Activated gamma-delta T cell (primary cell): Measurements from ENCODE around the gene DHRS13.
A peak's percentile ranks its signal among the peaks of the same experiment; 100 is the strongest.

Source experiments
- DNase-seq: peaks from one replicate; lab custom pipeline; 2025; lab: John Stamatoyannopoulos, UW
- total RNA-seq, 2 donors: gene quantifications; one replicate each; lab custom pipeline; 2026; lab: John Stamatoyannopoulos, UW

DHRS13 gene
- total RNA-seq: 26.1 to 33.4 reads per million in 2 donors

GRCh38 chr17:28902819-28903545 is at the start of gene DHRS13:
DHRS13 (minus strand) TSS chr17:28903079; CDS start chr17:28902944, 135 bp downstream.
- DNase-seq: peak; percentile 94

GRCh38 chr17:28951991-28952975 is 49.4 kb upstream of the DHRS13 start:
- DNase-seq: peak; percentile 60

DNA sequence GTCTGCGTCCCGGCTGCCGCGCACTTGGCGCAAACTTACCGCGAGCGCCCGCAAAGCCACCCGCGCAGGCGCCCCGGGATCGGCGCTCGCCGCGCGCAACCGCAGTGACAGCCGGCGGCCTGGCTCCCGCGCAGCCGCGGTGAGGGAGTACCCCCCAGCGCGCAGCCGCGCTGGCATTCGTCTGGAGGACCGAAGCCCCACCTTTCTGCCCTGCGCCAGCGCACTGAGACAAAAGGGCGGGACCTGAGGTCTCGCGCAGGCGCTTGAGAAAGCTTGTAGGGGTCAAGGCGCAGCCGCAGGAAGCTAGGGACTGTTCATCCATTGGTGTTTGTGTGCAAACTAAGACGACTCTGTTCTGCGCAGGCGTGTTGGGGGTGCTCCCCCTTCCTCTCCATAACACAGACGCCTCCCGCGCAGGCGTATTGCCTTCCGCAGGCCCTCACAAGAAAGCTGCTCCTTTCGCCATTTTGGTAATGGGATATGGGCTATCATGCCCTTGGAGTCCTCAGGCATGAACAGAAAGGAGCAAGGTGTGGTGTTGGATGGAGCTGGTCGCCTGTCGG is 48.6 kb upstream of the DHRS13 start, which contains the start of gene PHF12:
Gene PHF12 (minus strand): TSS at position 91 of the 563 bp plus-strand sequence. CDS start 558 bp downstream, outside the sequence.
- DNase-seq: peak; percentile 97

GRCh38 chr17:28950752-28951427 is 48.0 kb upstream of the DHRS13 start:
- DNase-seq: no peak

DNA sequence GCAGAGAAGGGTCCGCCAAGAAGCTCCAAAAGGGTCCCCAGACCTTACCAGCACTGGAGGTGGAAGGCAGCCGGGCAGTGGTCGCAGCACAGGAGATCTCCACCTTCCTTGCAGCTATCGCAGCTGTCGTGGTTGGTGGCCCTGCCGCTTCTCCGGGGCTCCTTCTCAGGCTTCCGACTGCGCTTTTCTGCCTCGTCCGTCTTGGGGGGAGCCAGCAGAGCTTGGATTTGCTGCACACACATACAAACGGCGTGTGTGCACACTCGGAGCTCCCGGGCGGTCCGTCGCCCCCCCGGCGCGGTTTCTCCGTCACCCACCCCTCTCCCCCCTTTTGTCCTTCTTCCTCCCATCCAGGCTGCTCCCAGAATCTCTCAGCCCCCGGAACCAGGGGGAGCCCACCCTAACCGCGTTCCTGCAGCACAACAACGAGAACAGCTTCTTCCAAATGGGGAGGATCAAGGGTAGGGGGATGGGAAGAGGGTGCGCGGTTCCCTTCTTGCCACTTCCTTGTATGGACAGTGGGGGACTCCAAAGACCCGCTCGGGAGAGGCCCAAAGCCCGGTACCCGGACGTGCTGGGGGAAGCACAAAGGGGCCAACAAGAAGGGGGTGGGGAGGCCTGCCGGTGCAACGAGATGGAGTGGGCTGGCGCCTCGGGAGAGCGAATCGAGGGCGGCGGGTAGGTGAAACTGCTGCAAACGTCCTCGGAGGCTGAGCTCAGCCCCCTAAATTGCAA is 47.3 kb upstream of the DHRS13 start:
- DNase-seq: peak; percentile 31

DNA sequence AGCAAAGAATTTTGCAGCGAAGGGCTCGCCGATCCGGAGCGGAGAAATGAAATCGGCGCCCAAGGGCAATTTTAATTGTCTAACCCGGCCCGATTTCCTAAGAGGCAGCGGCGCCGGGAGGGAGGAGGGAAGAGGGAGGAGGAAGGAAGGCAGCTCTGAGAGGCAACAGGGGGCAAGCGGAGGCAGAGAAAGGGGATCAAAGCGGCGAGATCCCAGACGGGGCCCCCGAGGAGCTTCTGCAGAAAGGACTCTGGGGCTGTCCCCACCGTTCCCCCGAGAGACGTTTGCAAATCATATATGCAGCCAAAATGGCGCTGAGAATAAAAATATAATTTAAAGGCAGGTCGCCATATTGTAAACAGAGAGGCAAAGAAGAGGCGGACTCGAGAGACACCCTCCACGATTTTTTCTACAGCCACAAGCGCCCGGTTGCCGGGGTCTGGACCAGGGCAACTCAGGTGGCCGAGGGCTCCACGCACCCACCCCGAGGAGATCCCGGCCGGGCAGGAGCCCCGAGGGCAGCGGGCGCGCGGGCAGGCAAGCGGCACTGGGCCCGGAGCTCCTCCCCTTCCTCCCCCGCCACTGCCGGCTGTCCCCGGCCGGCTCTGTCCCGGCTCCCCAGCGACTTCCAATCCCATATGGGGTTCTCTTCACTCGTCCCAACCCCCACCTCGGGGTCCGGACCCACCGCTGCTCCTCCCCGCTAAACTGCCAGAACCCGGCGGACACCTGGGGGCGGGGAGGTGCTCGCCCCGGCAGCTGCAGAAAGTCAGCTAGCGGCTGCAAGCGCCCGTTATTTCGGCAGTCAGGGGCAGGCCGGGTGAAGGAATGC is 46.5 kb upstream of the DHRS13 start:
- DNase-seq: peak; percentile 27

- no peak for DNase-seq
Measured at GRCh38 chr17:28948873-28949184, 46.0 kb upstream of the DHRS13 start.

DNA sequence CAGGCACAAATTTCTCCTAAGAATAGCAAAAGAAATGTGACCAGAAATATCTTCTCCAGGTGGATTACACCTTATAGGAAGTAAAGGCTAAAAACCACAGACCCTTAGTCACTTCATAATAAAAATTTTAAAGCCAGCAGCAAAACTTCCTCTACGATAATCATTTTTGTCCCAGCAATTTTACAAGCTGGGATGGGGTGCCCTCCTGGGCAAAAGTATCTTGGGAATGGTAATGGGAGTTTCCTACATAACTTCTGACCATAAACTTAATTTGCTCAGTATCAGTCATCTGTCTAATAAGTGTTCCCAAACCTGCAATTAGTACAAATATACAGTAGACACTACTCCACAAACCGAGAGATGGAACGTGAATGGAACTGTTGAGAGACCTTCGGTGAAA is 45.5 kb upstream of the DHRS13 start:
- DNase-seq: no peak

GRCh38 chr17:28947639-28948038 is 44.8 kb upstream of the DHRS13 start:
- DNase-seq: no peak

DNA sequence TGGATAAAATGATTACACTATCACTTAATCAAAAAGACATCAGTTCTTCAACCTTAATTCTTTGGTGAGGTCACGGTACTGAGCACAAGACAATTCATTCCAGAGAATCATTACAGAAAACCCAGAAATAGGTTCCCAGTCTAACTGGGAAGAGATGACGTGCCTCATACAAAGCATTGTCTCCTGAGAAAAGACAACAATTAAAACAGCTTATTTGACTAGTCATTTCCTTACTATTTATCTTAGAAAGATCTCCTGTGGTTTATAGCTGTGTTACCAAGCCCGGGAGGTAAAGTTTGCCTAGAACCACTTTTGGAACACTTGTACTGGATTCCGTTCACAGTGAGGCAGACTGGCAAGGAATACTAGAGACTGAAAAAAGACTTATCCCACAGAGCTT is 43.4 kb upstream of the DHRS13 start:
- no peak for DNase-seq

DNA sequence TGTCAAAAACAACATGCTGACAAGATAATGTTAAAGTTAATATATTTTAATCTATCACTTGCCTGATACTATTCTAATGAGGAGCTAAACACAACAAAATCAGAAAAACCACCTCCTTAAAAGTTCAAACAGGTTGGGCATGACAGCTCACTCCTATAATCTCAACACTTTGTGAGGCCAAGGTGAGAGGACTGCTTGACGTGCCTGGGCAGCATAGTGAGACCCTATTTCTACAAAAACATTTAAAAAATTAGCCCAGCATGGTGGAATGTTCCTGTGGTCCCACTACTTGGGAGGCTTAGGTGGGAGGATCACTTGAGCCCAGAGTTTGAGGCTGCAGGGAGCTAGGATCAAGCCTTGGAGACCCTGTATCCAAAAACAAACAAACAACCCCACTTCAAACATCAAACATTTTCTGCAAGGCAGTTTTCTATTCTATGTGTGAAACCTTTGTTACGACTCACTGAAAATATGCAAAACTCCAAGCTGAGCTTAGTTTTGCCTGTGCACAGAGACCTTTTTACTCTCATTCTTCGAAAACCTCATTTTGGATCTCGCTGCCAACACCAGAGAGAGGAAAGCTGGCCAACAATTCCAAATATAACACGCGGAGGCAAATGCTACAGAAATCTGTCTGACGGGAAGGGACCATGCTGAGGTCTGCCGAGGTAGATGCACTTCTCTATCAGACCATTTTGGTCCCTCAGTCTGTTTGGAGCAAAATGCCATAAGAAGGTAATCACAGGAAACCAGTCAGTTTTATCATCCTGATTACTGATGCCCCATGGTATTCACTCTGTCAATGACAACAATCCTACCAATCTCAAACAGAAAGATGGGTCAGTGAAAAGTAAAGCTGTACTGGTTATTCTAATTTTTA is 42.2 kb upstream of the DHRS13 start:
- no peak for DNase-seq

- no peak for DNase-seq
Measured at GRCh38 chr17:28944343-28944742, 41.5 kb upstream of the DHRS13 start.

DNA sequence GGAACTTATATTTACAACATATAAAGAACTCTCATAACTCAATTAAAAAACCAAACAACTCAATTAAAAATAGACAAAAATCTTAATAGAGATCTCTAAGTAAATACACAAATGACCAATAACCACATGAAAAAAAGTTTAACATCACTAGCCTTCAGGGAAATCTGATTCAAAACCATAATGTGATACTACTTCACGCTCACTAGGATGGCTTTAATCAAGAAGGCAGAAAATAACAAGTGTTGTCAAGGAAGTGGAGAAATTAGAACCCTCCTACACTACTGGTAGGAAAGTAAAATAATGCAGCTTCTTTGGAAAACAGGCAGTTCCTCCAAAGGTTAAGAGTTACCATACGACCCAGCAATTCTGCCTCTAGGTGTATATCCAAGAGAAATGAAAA is 40.0 kb upstream of the DHRS13 start:
- DNase-seq: no peak

GRCh38 chr17:28941251-28941650 is 38.4 kb upstream of the DHRS13 start:
- no peak for DNase-seq

GRCh38 chr17:28940675-28941074 is 37.8 kb upstream of the DHRS13 start:
- no peak for DNase-seq

GRCh38 chr17:28940142-28940541 is 37.3 kb upstream of the DHRS13 start:
- no peak for DNase-seq

- DNase-seq: no peak
Measured at GRCh38 chr17:28938552-28938951, 35.7 kb upstream of the DHRS13 start.

DNA sequence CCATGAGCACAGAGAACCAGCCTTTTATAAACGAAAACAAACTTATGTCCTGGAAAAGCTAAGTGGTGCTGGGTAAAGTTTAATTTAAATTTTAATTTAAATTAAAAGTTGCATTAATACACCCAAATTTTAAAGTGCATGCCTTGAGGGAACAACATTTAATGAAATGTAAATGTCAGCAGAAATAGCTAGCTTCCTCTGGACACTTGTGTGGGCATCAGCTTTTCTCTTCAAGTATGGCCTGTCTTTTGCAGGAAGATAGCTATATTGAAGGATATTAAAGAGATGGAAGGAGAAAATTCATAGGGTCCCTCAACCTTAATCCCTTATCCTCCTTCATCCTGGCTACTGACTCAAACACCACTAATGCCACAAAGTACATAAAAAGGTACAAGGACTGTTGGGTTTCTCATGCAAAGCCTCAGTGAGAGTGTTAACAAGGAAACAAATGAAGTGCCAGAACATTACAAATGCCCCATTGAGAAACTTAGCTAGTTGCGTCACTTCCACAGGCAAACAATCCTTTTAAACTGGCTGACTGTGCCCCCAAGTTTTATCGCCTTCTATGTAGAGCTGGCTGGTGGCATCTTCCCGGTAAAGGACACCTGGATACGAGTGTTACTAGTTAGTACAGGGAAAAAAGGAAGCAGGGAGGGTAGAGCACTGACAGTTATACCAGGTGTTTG is 34.3 kb upstream of the DHRS13 start:
- no peak for DNase-seq
